Breast epithelium (tissue), 3 donors: ENCODE results near the gene TUBA4A.

Source experiments
- CTCF ChIP-seq, 3 donors: fragments of 450-650 bp; IDR thresholded peaks; one replicate each; pipeline ENCODE4 v1.5.1; 2016 to 2017; ENCODE audit warnings: antibody characterized with exemption in 3 of 3, mild to moderate bottlenecking in 3 of 3, moderate library complexity in 3 of 3
- POLR2AphosphoS5 ChIP-seq, 3 donors: sonication (generic); formaldehyde crosslinking; IDR thresholded peaks; one replicate each; pipeline ENCODE4 v1.6.1; 2017; ENCODE audit warnings: antibody characterized with exemption in 3 of 3

GRCh38 chr2:219290381-219291171, 36.9 kb upstream of the TUBA4A start:
- TF ChIP-seq CTCF (IDR thresholded peaks at IDR 0.05): no peak
- no peak for TF ChIP-seq POLR2AphosphoS5 (IDR thresholded peaks at IDR 0.05)
